AML-193 (cell line): ENCODE results near the gene MLXIP.

Experiments
- DNase-seq, 2 experiments: peaks; one replicate each; lab custom pipeline; 2025; lab: John Stamatoyannopoulos, UW

Gene MLXIP

GRCh38 chr12:122185494-122186082 lies 107.0 kb downstream of the MLXIP start:
- no peak for DNase-seq

GRCh38 chr12:122187466-122187865 lies 108.9 kb downstream of the MLXIP start:
- no peak for DNase-seq

GRCh38 chr12:122189626-122190475 lies 111.3 kb downstream of the MLXIP start:
- DNase-seq, result no peak

DNA sequence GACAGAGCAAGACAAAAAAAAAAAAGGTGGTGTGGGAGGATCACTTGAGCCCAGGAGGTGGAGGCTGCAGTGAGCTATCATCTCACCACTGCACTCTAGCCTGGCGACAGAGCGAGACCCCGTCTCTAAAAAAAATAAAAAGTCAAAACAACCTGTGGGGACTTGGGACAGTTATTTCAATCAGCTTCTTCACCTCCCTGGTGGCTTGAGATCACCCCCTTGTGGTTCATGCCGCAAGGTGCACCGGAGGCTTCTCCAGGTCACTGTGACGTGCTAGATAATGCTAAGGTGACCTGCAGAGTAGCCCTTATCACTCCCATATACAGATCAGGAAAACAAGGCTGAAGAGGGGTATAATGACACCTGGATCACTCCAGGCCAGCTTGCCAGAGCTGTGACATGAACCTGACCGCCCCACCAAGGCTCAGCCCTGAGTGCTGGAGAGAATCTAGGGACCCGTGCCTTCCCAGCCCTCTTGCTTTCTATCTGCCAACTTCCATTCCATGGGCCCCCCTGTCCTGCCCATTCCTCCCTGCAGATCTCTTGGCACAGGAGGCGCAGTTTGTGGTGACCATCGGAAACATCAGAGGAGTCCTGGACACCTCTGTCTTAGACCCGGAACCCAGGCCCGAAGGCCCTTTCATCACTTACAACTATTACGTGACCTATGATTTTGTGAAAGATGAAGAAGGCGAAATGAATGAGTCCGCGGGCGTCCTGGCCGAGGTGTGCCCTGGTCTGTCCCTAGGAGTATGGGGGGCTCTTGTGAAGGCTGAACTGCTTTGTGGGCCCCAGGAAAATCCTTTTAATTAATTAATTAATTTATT lies 112.5 kb downstream of the MLXIP start:
- peak; percentile 24 to 46 for DNase-seq

DNA sequence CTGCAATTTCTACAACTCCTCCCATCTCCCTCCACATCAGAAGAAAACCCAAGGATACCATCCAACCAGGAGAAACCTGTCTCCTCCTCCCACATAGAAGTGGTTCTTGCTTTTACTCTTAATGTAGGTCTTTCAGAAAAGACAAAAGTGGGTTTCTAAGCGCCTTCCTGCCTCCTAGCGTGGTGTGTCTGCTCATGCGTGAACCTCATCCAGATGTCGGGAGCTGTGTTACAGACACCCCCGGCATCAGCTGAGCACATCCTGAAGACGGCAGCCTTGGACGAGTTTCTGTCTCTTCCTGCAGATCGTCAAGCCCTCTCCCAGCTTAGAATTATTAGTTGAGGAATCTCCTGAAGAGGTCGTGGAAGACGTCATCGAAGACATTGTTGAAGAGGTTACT lies 113.9 kb downstream of the MLXIP start:
- no peak for DNase-seq

DNA sequence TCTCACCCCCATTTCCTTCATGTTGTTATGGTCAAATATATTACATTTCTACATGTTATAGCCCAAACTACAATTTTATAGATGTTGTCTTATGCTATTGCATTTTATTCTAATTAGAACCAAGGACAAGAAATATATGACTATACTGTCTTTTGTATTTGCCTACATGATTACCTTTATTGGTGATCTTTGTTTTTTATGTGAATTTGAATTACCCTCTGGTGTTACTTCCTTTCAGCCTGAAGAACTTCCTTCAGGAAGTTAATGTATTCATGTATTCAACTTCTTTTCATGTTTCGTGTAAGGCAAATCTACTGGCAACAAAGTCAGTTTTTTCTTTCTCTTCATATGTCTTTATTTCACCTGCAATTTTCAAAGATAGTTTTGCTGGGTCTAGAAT lies 116.2 kb downstream of the MLXIP start:
- no peak for DNase-seq

- no peak for DNase-seq
These were observed 116.8 kb downstream of the MLXIP start for GRCh38 chr12:122195405-122195804.
